ENCODE results near the gene ACP4.

The ACP4 gene

GRCh38 chr19:50785329-50785728 lies 4.9 kb upstream of the ACP4 start:
- H3K27me3 ChIP-seq (ENCODE audit: control insufficient read depth, insufficient read depth, low read length): no peaks in the 10 kb centered on the region
- H3K4me3 ChIP-seq (ENCODE audit: low read length): no peak overlapping the region
- WGBS (ENCODE audit: insufficient coverage, insufficient read length): no CpG with 5 or more reads among the region's 12 CpGs
- H3K9me3 ChIP-seq (ENCODE audit: control insufficient read depth, insufficient read depth, low read length): no peaks in the 10 kb centered on the region
- DNase-seq (ENCODE audit: low read depth, low spot score): no peak
- H3K36me3 ChIP-seq (ENCODE audit: control insufficient read depth, insufficient read depth, low read length): no peaks in the 10 kb centered on the region
- H3K4me1 ChIP-seq (ENCODE audit: control insufficient read depth, insufficient read depth, low read length): no peaks in the 10 kb centered on the region
- H3K27ac ChIP-seq (ENCODE audit: low read length): no peak overlapping the region

- no peak overlapping the region for H3K4me3 ChIP-seq (ENCODE audit: low read length)
- H3K36me3 ChIP-seq (ENCODE audit: control insufficient read depth, insufficient read depth, low read length): no peaks in the 10 kb centered on the region
- 0 out of 2 replicates have a peak, but pooled peaks cover 1% of the 10 kb centered on the region for H3K4me1 ChIP-seq (ENCODE audit: control insufficient read depth, insufficient read depth, low read length)
- no peaks in the 10 kb centered on the region for H3K27me3 ChIP-seq (ENCODE audit: control insufficient read depth, insufficient read depth, low read length)
- 100% methylated on average over 1 of the region's 6 CpGs for WGBS (ENCODE audit: insufficient coverage, insufficient read length)
- no peaks in the 10 kb centered on the region for H3K9me3 ChIP-seq (ENCODE audit: control insufficient read depth, insufficient read depth, low read length)
- DNase-seq (ENCODE audit: low read depth, low spot score): no peak
- no peak overlapping the region for H3K27ac ChIP-seq (ENCODE audit: low read length)
These were observed 780 bp downstream of the ACP4 start for GRCh38 chr19:50790922-50791467.

- H3K4me3 ChIP-seq (ENCODE audit: low read length): no peak overlapping the region
- H3K27me3 ChIP-seq (ENCODE audit: control insufficient read depth, insufficient read depth, low read length): no peaks in the 10 kb centered on the region
- no peaks in the 10 kb centered on the region for H3K36me3 ChIP-seq (ENCODE audit: control insufficient read depth, insufficient read depth, low read length)
- H3K9me3 ChIP-seq (ENCODE audit: control insufficient read depth, insufficient read depth, low read length): no peaks in the 10 kb centered on the region
- WGBS (ENCODE audit: insufficient coverage, insufficient read length): no CpG with 5 or more reads among the region's 47 CpGs
- H3K27ac ChIP-seq (ENCODE audit: low read length): no peak overlapping the region
- DNase-seq (ENCODE audit: low read depth, low spot score): no peak
- 0 out of 2 replicates have a peak, but pooled peaks cover 2% of the 10 kb centered on the region for H3K4me1 ChIP-seq (ENCODE audit: control insufficient read depth, insufficient read depth, low read length)
These were observed 1.5 kb downstream of the ACP4 start for GRCh38 chr19:50791594-50792271.

GRCh38 chr19:50792272-50793250 lies 2.3 kb downstream of the ACP4 start:
- H3K4me1 ChIP-seq (ENCODE audit: control insufficient read depth, insufficient read depth, low read length): 0 out of 2 replicates have a peak, but pooled peaks cover 3% of the 10 kb centered on the region
- no CpG with 5 or more reads among the region's 13 CpGs for WGBS (ENCODE audit: insufficient coverage, insufficient read length)

GRCh38 chr19:50793558-50794065 lies 3.4 kb downstream of the ACP4 start:
- H3K36me3 ChIP-seq (ENCODE audit: control insufficient read depth, insufficient read depth, low read length): peaks cover 14% of the 10 kb centered on the region
- DNase-seq (ENCODE audit: low read depth, low spot score): no peak
- H3K27me3 ChIP-seq (ENCODE audit: control insufficient read depth, insufficient read depth, low read length): no peaks in the 10 kb centered on the region
- no peak overlapping the region for H3K4me3 ChIP-seq (ENCODE audit: low read length)
- peaks cover 4% of the 10 kb centered on the region; the same call in 1 of the 2 replicates for H3K4me1 ChIP-seq (ENCODE audit: control insufficient read depth, insufficient read depth, low read length)
- H3K27ac ChIP-seq (ENCODE audit: low read length): no peak overlapping the region
- WGBS (ENCODE audit: insufficient coverage, insufficient read length): no CpG with 5 or more reads among the region's 11 CpGs
- no peaks in the 10 kb centered on the region for H3K9me3 ChIP-seq (ENCODE audit: control insufficient read depth, insufficient read depth, low read length)

More at GRCh38 chr19:50792272-50793250, 2.3 kb downstream of the ACP4 start:
- DNase-seq (ENCODE audit: low read depth, low spot score): no peak
- no peak overlapping the region for H3K4me3 ChIP-seq (ENCODE audit: low read length)
- H3K9me3 ChIP-seq (ENCODE audit: control insufficient read depth, insufficient read depth, low read length): no peaks in the 10 kb centered on the region
- no peaks in the 10 kb centered on the region for H3K27me3 ChIP-seq (ENCODE audit: control insufficient read depth, insufficient read depth, low read length)
- peaks cover 4% of the 10 kb centered on the region for H3K36me3 ChIP-seq (ENCODE audit: control insufficient read depth, insufficient read depth, low read length)
- no peak overlapping the region for H3K27ac ChIP-seq (ENCODE audit: low read length)

GRCh38 chr19:50794074-50794875 lies 4.1 kb downstream of the ACP4 start:
- Histone ChIP-seq H3K4me1 (ENCODE audit: control insufficient read depth, insufficient read depth, low read length) (peaks cover 4% of the 10 kb centered on the region; the same call in 1 of the 2 replicates), H3K27me3 (ENCODE audit: control insufficient read depth, insufficient read depth, low read length) (no peaks in the 10 kb centered on the region), H3K9me3 (ENCODE audit: control insufficient read depth, insufficient read depth, low read length) (no peaks in the 10 kb centered on the region), H3K36me3 (ENCODE audit: control insufficient read depth, insufficient read depth, low read length) (peaks cover 21% of the 10 kb centered on the region), H3K4me3 (ENCODE audit: low read length) (no peak overlapping the region), H3K27ac (ENCODE audit: low read length) (no peak overlapping the region)
- no peak for DNase-seq (ENCODE audit: low read depth, low spot score)
- WGBS (ENCODE audit: insufficient coverage, insufficient read length): no CpG with 5 or more reads among the region's 16 CpGs

- no peak overlapping the region for H3K27ac ChIP-seq (ENCODE audit: low read length)
- WGBS (ENCODE audit: insufficient coverage, insufficient read length): no CpG with 5 or more reads among the region's 18 CpGs
These were observed 4.9 kb downstream of the ACP4 start for GRCh38 chr19:50794876-50795663.

GRCh38 chr19:50795664-50796073 lies 5.5 kb downstream of the ACP4 start:
- H3K9me3 ChIP-seq (ENCODE audit: control insufficient read depth, insufficient read depth, low read length): no peaks in the 10 kb centered on the region
- no peak overlapping the region for H3K4me3 ChIP-seq (ENCODE audit: low read length)
- DNase-seq (ENCODE audit: low read depth, low spot score): no peak
- WGBS (ENCODE audit: insufficient coverage, insufficient read length): no CpG with 5 or more reads among the region's 4 CpGs
- no peak overlapping the region for H3K27ac ChIP-seq (ENCODE audit: low read length)
- peaks cover 4% of the 10 kb centered on the region; the same call in 1 of the 2 replicates for H3K4me1 ChIP-seq (ENCODE audit: control insufficient read depth, insufficient read depth, low read length)
- H3K27me3 ChIP-seq (ENCODE audit: control insufficient read depth, insufficient read depth, low read length): no peaks in the 10 kb centered on the region
- peaks cover 29% of the 10 kb centered on the region for H3K36me3 ChIP-seq (ENCODE audit: control insufficient read depth, insufficient read depth, low read length)

More at GRCh38 chr19:50794876-50795663, 4.9 kb downstream of the ACP4 start:
- no peak for DNase-seq (ENCODE audit: low read depth, low spot score)
- peaks cover 29% of the 10 kb centered on the region for H3K36me3 ChIP-seq (ENCODE audit: control insufficient read depth, insufficient read depth, low read length)
- no peaks in the 10 kb centered on the region for H3K27me3 ChIP-seq (ENCODE audit: control insufficient read depth, insufficient read depth, low read length)
- H3K9me3 ChIP-seq (ENCODE audit: control insufficient read depth, insufficient read depth, low read length): no peaks in the 10 kb centered on the region
- H3K4me1 ChIP-seq (ENCODE audit: control insufficient read depth, insufficient read depth, low read length): peaks cover 4% of the 10 kb centered on the region; the same call in 1 of the 2 replicates
- H3K4me3 ChIP-seq (ENCODE audit: low read length): no peak overlapping the region

GRCh38 chr19:50796128-50796633 lies 6.0 kb downstream of the ACP4 start:
- Histone ChIP-seq H3K27ac (ENCODE audit: low read length) (no peak overlapping the region), H3K36me3 (ENCODE audit: control insufficient read depth, insufficient read depth, low read length) (peaks cover 32% of the 10 kb centered on the region), H3K4me1 (ENCODE audit: control insufficient read depth, insufficient read depth, low read length) (peaks cover 4% of the 10 kb centered on the region; the same call in 1 of the 2 replicates), H3K27me3 (ENCODE audit: control insufficient read depth, insufficient read depth, low read length) (no peaks in the 10 kb centered on the region), H3K4me3 (ENCODE audit: low read length) (no peak overlapping the region), H3K9me3 (ENCODE audit: control insufficient read depth, insufficient read depth, low read length) (no peaks in the 10 kb centered on the region)
- no CpG with 5 or more reads among the region's 9 CpGs for WGBS (ENCODE audit: insufficient coverage, insufficient read length)
- DNase-seq (ENCODE audit: low read depth, low spot score): no peak

Data from iPS DF 6.9 (cell line).